Endothelial cell (in vitro differentiated cells): ENCODE results near the gene OTOF. TPM values are rescaled to one million over a fixed set of nuclear protein-coding genes. Genes with fewer than 3 reads are reported as not detected.

ENCODE experiments used
- DNase-seq: peaks from one replicate; pipeline ENCODE4 v3.0.0; 2021; ENCODE audit warnings: low spot score
- H3K27ac Mint-ChIP-seq: one replicate; pipeline ENCODE4 v1.8.0; 2021; ENCODE audit warnings: mixed read lengths, inconsistent platforms; ENCODE audit not compliant: unreplicated experiment
- H3K27me3 Mint-ChIP-seq: one replicate; pipeline ENCODE4 v1.8.0; 2021; ENCODE audit warnings: mild to moderate bottlenecking, moderate library complexity, mixed read lengths, inconsistent platforms; ENCODE audit not compliant: unreplicated experiment
- H3K36me3 Mint-ChIP-seq: one replicate; pipeline ENCODE4 v1.8.0; 2021; ENCODE audit warnings: mild to moderate bottlenecking, low read depth, mixed read lengths, inconsistent platforms; ENCODE audit not compliant: unreplicated experiment
- H3K4me1 Mint-ChIP-seq: one replicate; pipeline ENCODE4 v1.8.0; 2021; ENCODE audit warnings: mild to moderate bottlenecking, mixed read lengths, inconsistent platforms; ENCODE audit not compliant: unreplicated experiment
- H3K4me3 Mint-ChIP-seq: one replicate; pipeline ENCODE4 v1.8.0; 2021; ENCODE audit warnings: mild to moderate bottlenecking, mixed read lengths, inconsistent platforms; ENCODE audit not compliant: unreplicated experiment
- H3K9me3 Mint-ChIP-seq: one replicate; pipeline ENCODE4 v1.8.0; 2021; ENCODE audit warnings: mixed read lengths, inconsistent platforms; ENCODE audit not compliant: unreplicated experiment
- CTCF ChIP-seq: fragments of 200-600 bp; sonication (generic); IDR thresholded peaks from one replicate; pipeline ENCODE4 v1.5.0; 2021; ENCODE audit warnings: antibody characterized with exemption; ENCODE audit not compliant: unreplicated experiment
- total RNA-seq: library from RNA; stranded (reverse); fragmentation: NEBNext Ultra II Directional; extraction: Animal tissue kit (Norgen Biotek cat#: 25700); gene quantifications from one replicate; pipeline ENCODE4 v1.2.1, GENCODE V29; 2021; ENCODE audit not compliant: unreplicated experiment

The OTOF gene
- total RNA-seq, 1 donor from 2014 or later: 0.13 TPM

- Mint-ChIP-seq H3K4me3 (no peak overlapping the region), H3K36me3 (no peaks in the 10 kb centered on the region), H3K9me3 (no peaks in the 10 kb centered on the region), H3K4me1 (peaks cover 12% of the 10 kb centered on the region), H3K27me3 (peaks cover 7% of the 10 kb centered on the region), H3K27ac (no peak overlapping the region)
- TF ChIP-seq CTCF: no peak
- no peak for DNase-seq
Observed at GRCh38 chr2:26475832-26476501, 2.0 kb downstream of the OTOF start.

- DNase-seq: no peak
- no peaks in the 10 kb centered on the region for H3K9me3 Mint-ChIP-seq
- peaks cover 12% of the 10 kb centered on the region for H3K4me1 Mint-ChIP-seq
- no peak for TF ChIP-seq CTCF
- H3K27me3 Mint-ChIP-seq: peaks cover 6% of the 10 kb centered on the region
- no peak overlapping the region for H3K27ac Mint-ChIP-seq
- H3K36me3 Mint-ChIP-seq: no peaks in the 10 kb centered on the region
- H3K4me3 Mint-ChIP-seq: no peak overlapping the region
Observed at GRCh38 chr2:26475037-26475436, 2.9 kb downstream of the OTOF start.

GRCh38 chr2:26474261-26474785 is 3.6 kb downstream of the OTOF start:
- Mint-ChIP-seq H3K4me1 (peaks cover 12% of the 10 kb centered on the region), H3K27me3 (peaks cover 7% of the 10 kb centered on the region), H3K4me3 (no peak overlapping the region), H3K36me3 (no peaks in the 10 kb centered on the region), H3K27ac (no peak overlapping the region), H3K9me3 (no peaks in the 10 kb centered on the region)
- TF ChIP-seq CTCF: no peak
- DNase-seq: no peak

- TF ChIP-seq CTCF: no peak
- Mint-ChIP-seq H3K4me3 (no peak overlapping the region), H3K9me3 (no peaks in the 10 kb centered on the region), H3K27me3 (peaks cover 7% of the 10 kb centered on the region), H3K27ac (no peak overlapping the region), H3K36me3 (no peaks in the 10 kb centered on the region), H3K4me1 (peaks cover 12% of the 10 kb centered on the region)
- no peak for DNase-seq
Observed at GRCh38 chr2:26473796-26474195, 4.1 kb downstream of the OTOF start.

- no peak overlapping the region for H3K4me3 Mint-ChIP-seq
- H3K27ac Mint-ChIP-seq: no peak overlapping the region
- H3K9me3 Mint-ChIP-seq: no peaks in the 10 kb centered on the region
- H3K4me1 Mint-ChIP-seq: peaks cover 12% of the 10 kb centered on the region
- TF ChIP-seq CTCF: no peak
- no peaks in the 10 kb centered on the region for H3K36me3 Mint-ChIP-seq
- H3K27me3 Mint-ChIP-seq: peaks cover 11% of the 10 kb centered on the region
- DNase-seq: no peak
Observed at GRCh38 chr2:26472821-26473655, 4.9 kb downstream of the OTOF start.
